Adrenal gland (tissue), 5 donors: Measurements from ENCODE around the gene ICE1.
"Not testable (repeated sequence)": the region's sequence is repeated elsewhere in the genome, so short reads cannot be mapped to it uniquely, and the experiment has no call there.

Source experiments
- POLR2A ChIP-seq, 2 donors: fragments of 450-650 bp; IDR thresholded peaks; one replicate each; pipeline ENCODE4 v1.6.1; 2017; ENCODE audit warnings: antibody characterized with exemption in 2 of 2, mild to moderate bottlenecking in 2 of 2, moderate library complexity in 1 of 2
- TF ChIP-seq, protein P1 (sequence below), 6 experiments: fragments of 450-650 bp in 4 of 6; fragments of 200-600 bp in 2 of 6; sonication (generic) in 1 of 6; IDR thresholded peaks; 1 replicate in 5 of 6; 2 replicates in 1 of 6; pipeline versions ENCODE4 v1.5.1 to v1.8.0; 2016 to 2021; ENCODE audit warnings: antibody characterized with exemption in 6 of 6, mild to moderate bottlenecking in 2 of 6, moderate library complexity in 1 of 6
- donor health status: DM: no; HTN: no; CAD: no.

DNA sequence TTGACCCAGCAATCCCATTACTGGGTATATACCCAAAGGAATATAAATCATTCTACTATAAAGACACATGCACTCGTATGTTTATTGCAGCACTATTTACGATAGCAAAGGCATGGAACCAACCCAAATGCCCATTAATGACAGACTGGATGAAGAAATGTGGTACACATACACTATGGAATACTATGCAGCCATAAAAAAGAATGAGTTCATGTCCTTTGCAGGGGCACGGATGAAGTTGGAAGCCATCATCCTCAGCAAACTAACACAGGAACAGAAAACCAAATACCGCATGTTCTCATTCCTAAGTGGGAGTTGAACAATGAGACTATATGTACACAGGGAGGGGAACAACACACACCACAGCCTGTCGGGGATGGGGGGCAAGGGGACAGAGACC, 8.6 kb upstream of the ICE1 start:
- TF ChIP-seq, protein P1, sequence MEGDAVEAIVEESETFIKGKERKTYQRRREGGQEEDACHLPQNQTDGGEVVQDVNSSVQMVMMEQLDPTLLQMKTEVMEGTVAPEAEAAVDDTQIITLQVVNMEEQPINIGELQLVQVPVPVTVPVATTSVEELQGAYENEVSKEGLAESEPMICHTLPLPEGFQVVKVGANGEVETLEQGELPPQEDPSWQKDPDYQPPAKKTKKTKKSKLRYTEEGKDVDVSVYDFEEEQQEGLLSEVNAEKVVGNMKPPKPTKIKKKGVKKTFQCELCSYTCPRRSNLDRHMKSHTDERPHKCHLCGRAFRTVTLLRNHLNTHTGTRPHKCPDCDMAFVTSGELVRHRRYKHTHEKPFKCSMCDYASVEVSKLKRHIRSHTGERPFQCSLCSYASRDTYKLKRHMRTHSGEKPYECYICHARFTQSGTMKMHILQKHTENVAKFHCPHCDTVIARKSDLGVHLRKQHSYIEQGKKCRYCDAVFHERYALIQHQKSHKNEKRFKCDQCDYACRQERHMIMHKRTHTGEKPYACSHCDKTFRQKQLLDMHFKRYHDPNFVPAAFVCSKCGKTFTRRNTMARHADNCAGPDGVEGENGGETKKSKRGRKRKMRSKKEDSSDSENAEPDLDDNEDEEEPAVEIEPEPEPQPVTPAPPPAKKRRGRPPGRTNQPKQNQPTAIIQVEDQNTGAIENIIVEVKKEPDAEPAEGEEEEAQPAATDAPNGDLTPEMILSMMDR (IDR thresholded peaks at IDR 0.05), result not testable (repeated sequence)
- TF ChIP-seq POLR2A (IDR thresholded peaks at IDR 0.05), result not testable (repeated sequence)
